SK-N-SH (cell line): ENCODE data around the gene FAM168A. TPM values are rescaled to one million over a fixed set of nuclear protein-coding genes. Genes with fewer than 3 reads are reported as not detected.

Experiments
- CTCF ChIA-PET: fragments of 300-600, 350-600 bp; formaldehyde crosslinking; extraction: SDS; loops from one replicate; lab custom pipeline; 2021; lab: Yijun Ruan, JAX
- POLR2A ChIA-PET: fragments of 350-600 bp; sonication (Branson Sonifier 250); formaldehyde crosslinking; extraction: SDS; loops from one replicate; lab custom pipeline; 2020; ENCODE audit warnings: antibody characterized with exemption, inconsistent platforms; lab: Yijun Ruan, JAX
- DNase-seq: peaks from one replicate; pipeline ENCODE4 v3.0.0; 2012
- H2AFZ ChIP-seq: fragments of 200-600 bp; sonication (generic); 2 replicates; pipeline ENCODE4 v1.8.1; 2016; ENCODE audit warnings: antibody characterized with exemption, mild to moderate bottlenecking, low read depth
- H3F3A ChIP-seq: fragments of 200-600 bp; sonication (generic); replicated peaks from 2 replicates; pipeline ENCODE3; 2016; ENCODE audit warnings: antibody characterized with exemption, mild to moderate bottlenecking; ENCODE audit not compliant: insufficient read depth
- H3K27ac ChIP-seq, 2 experiments: fragments of 200-500 bp in 1 of 2; fragments of 200-600 bp in 1 of 2; sonication (Bioruptor generic) in 1 of 2; sonication (generic), shearing (Covaris generic) in 1 of 2; 2 replicates each; pipeline versions ENCODE4 v1.5.1 to v1.6.1; 2014 to 2016; ENCODE audit warnings: low read depth in 2 of 2, inconsistent platforms in 1 of 2, low read length in 1 of 2, mild to moderate bottlenecking in 1 of 2, mixed read lengths in 1 of 2
- H3K27me3 ChIP-seq: fragments of 200-600 bp; sonication (generic), shearing (Covaris generic); 2 replicates; pipeline ENCODE4 v1.6.1; 2016; ENCODE audit warnings: mixed run types; ENCODE audit not compliant: insufficient read depth
- H3K36me3 ChIP-seq, 2 experiments: fragments of 200-500 bp in 1 of 2; fragments of 200-600 bp in 1 of 2; sonication (Bioruptor generic) in 1 of 2; sonication (generic) in 1 of 2; replicated peaks in 1 of 2; 2 replicates each; pipeline versions ENCODE3 to v1.5.1; 2014 to 2016; ENCODE audit warnings: low read length in 1 of 2, mild to moderate bottlenecking in 1 of 2; ENCODE audit not compliant: insufficient read depth in 2 of 2, control insufficient read depth in 1 of 2
- H3K4me1 ChIP-seq, 2 experiments: fragments of 200-500 bp in 1 of 2; fragments of 200-600 bp in 1 of 2; sonication (Bioruptor generic) in 1 of 2; sonication (generic), shearing (Covaris generic) in 1 of 2; 2 replicates each; pipeline versions ENCODE4 v1.5.1 to v1.6.1; 2014 to 2016; ENCODE audit warnings: low read depth in 1 of 2, low read length in 1 of 2, mixed run types in 1 of 2; ENCODE audit not compliant: insufficient read depth in 2 of 2, control insufficient read depth in 1 of 2
- H3K4me2 ChIP-seq: fragments of 200-600 bp; sonication (generic), shearing (Covaris generic); 2 replicates; pipeline ENCODE4 v1.6.1; 2017; ENCODE audit warnings: mixed run types
- H3K4me3 ChIP-seq, 2 experiments: fragments of 200-500 bp in 1 of 2; fragments of 200-600 bp in 1 of 2; sonication (Bioruptor generic) in 1 of 2; sonication (generic), shearing (Covaris generic) in 1 of 2; 2 replicates each; pipeline versions ENCODE4 v1.5.1 to v1.8.1; 2014 to 2016; ENCODE audit warnings: low read depth in 2 of 2, inconsistent platforms in 1 of 2, low read length in 1 of 2, mild to moderate bottlenecking in 1 of 2, mixed read lengths in 1 of 2, moderate library complexity in 1 of 2
- H3K79me2 ChIP-seq: fragments of 200-600 bp; sonication (generic); 2 replicates; pipeline ENCODE4 v1.8.1; 2017; ENCODE audit warnings: mild to moderate bottlenecking; ENCODE audit not compliant: insufficient read depth
- H3K9ac ChIP-seq: fragments of 200-600 bp; sonication (generic); 2 replicates; pipeline ENCODE4 v1.6.1; 2017; ENCODE audit warnings: mixed run types
- H3K9me2 ChIP-seq: fragments of 200-600 bp; sonication (generic); 2 replicates; pipeline ENCODE4 v1.6.1; 2017; ENCODE audit warnings: mixed run types
- H3K9me3 ChIP-seq: fragments of 200-600 bp; sonication (generic); 2 replicates; pipeline ENCODE4 v1.6.1; 2017; ENCODE audit warnings: mixed run types, mild to moderate bottlenecking, moderate library complexity
- H4K20me1 ChIP-seq: fragments of 200-600 bp; sonication (generic); 2 replicates; pipeline ENCODE4 v1.6.1; 2017; ENCODE audit warnings: mild to moderate bottlenecking, mixed run types; ENCODE audit not compliant: insufficient read depth
- EZH2phosphoT487 ChIP-seq: fragments of 200-600 bp; sonication (generic); IDR thresholded peaks from 2 replicates; pipeline ENCODE4 v1.6.1; 2017; ENCODE audit warnings: low read depth, mixed run types, mild to moderate bottlenecking, antibody characterized with exemption, moderate library complexity, borderline replicate concordance
- FOXJ3 ChIP-seq: sonication (generic); formaldehyde crosslinking; IDR thresholded peaks from 2 replicates; pipeline ENCODE4 v1.5.1; 2020; ENCODE audit warnings: mild to moderate bottlenecking, missing genetic modification reagents
- GATA2 ChIP-seq: sonication (generic); formaldehyde crosslinking; IDR thresholded peaks from 2 replicates; pipeline ENCODE4 v1.5.0; 2020; ENCODE audit warnings: mild to moderate bottlenecking, missing genetic modification reagents
- JUND ChIP-seq: IDR thresholded peaks from 2 replicates; pipeline ENCODE4 v1.4.0; 2012
- MEF2A ChIP-seq: IDR thresholded peaks from 2 replicates; pipeline ENCODE4 v1.4.0; 2012; ENCODE audit warnings: low read depth, borderline replicate concordance
- NFIC ChIP-seq: IDR thresholded peaks from 2 replicates; pipeline ENCODE4 v1.4.0; 2012; ENCODE audit warnings: borderline replicate concordance
- SIN3A ChIP-seq: IDR thresholded peaks from 2 replicates; pipeline ENCODE4 v1.6.1; 2012; ENCODE audit warnings: low read depth, mild to moderate bottlenecking, low read length, moderate library complexity, borderline replicate concordance
- TCF12 ChIP-seq: IDR thresholded peaks from 2 replicates; pipeline ENCODE4 v1.4.0; 2012
- YY1 ChIP-seq: IDR thresholded peaks from 2 replicates; pipeline ENCODE4 v1.4.0; 2012; ENCODE audit warnings: low read depth, mild to moderate bottlenecking
- WGBS: methylation state at CpG from one replicate; pipeline ENCODE4 v1.1.6; 2017; ENCODE audit warnings: low lambda C conversion rate; 5-methylcytosine and 5-hydroxymethylcytosine counted together
- polyA plus RNA-seq, 3 experiments: library from polyadenylated mRNA; depleted of rRNA; stranded (reverse); fragments of >200 nt; gene quantifications; 2 replicates each; pipeline ENCODE4 v1.2.3, GENCODE V29; 2012
- TF ChIP-seq, protein P1 (sequence below): IDR thresholded peaks from 2 replicates; pipeline ENCODE4 v1.6.1; 2012; ENCODE audit warnings: mild to moderate bottlenecking, low read depth, low read length, moderate library complexity
- TF ChIP-seq, protein P2 (sequence below): IDR thresholded peaks from 2 replicates; pipeline ENCODE4 v1.4.0; 2012; ENCODE audit warnings: low read depth, borderline replicate concordance
- TF ChIP-seq, protein P3 (sequence below): IDR thresholded peaks from 2 replicates; pipeline ENCODE4; 2012

FAM168A gene
- polyA plus RNA-seq, 1 of the 3 experiments (the other 2 are of a cell fraction): 17.8 TPM

DNA sequence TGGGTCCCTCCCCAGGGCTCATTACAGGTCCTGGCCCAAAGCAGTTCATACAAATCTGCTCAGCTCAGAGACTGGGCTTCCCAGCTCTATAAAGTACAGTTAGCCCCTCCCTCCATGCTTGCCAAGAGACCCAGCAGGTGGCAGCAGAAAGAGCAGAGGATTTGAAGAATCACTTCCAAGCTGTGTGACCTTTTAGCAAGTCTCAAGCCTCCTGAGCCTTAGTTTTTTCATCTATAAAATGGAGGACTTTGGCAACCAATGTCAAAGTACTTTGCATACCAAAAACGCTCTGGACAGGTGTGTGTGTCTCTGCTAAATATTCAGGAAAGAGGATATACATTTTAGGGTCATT, 195.1 kb downstream of the FAM168A start (continued):
- TF ChIP-seq, protein P1, sequence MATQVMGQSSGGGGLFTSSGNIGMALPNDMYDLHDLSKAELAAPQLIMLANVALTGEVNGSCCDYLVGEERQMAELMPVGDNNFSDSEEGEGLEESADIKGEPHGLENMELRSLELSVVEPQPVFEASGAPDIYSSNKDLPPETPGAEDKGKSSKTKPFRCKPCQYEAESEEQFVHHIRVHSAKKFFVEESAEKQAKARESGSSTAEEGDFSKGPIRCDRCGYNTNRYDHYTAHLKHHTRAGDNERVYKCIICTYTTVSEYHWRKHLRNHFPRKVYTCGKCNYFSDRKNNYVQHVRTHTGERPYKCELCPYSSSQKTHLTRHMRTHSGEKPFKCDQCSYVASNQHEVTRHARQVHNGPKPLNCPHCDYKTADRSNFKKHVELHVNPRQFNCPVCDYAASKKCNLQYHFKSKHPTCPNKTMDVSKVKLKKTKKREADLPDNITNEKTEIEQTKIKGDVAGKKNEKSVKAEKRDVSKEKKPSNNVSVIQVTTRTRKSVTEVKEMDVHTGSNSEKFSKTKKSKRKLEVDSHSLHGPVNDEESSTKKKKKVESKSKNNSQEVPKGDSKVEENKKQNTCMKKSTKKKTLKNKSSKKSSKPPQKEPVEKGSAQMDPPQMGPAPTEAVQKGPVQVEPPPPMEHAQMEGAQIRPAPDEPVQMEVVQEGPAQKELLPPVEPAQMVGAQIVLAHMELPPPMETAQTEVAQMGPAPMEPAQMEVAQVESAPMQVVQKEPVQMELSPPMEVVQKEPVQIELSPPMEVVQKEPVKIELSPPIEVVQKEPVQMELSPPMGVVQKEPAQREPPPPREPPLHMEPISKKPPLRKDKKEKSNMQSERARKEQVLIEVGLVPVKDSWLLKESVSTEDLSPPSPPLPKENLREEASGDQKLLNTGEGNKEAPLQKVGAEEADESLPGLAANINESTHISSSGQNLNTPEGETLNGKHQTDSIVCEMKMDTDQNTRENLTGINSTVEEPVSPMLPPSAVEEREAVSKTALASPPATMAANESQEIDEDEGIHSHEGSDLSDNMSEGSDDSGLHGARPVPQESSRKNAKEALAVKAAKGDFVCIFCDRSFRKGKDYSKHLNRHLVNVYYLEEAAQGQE: no peak
- TF ChIP-seq YY1: no peak
- TF ChIP-seq, protein P2, sequence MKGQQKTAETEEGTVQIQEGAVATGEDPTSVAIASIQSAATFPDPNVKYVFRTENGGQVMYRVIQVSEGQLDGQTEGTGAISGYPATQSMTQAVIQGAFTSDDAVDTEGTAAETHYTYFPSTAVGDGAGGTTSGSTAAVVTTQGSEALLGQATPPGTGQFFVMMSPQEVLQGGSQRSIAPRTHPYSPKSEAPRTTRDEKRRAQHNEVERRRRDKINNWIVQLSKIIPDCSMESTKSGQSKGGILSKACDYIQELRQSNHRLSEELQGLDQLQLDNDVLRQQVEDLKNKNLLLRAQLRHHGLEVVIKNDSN: no peak
- no peak for TF ChIP-seq JUND
- TF ChIP-seq SIN3A: no peak
- TF ChIP-seq, protein P3, sequence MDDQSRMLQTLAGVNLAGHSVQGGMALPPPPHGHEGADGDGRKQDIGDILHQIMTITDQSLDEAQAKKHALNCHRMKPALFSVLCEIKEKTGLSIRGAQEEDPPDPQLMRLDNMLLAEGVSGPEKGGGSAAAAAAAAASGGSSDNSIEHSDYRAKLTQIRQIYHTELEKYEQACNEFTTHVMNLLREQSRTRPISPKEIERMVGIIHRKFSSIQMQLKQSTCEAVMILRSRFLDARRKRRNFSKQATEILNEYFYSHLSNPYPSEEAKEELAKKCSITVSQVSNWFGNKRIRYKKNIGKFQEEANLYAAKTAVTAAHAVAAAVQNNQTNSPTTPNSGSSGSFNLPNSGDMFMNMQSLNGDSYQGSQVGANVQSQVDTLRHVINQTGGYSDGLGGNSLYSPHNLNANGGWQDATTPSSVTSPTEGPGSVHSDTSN: no peak
- no peak for TF ChIP-seq EZH2phosphoT487
- no peak for TF ChIP-seq NFIC
- no peak for TF ChIP-seq TCF12
- no peak for TF ChIP-seq FOXJ3 (CRISPR knock-in tag)
- no peak for TF ChIP-seq GATA2 (CRISPR knock-in tag)

DNA sequence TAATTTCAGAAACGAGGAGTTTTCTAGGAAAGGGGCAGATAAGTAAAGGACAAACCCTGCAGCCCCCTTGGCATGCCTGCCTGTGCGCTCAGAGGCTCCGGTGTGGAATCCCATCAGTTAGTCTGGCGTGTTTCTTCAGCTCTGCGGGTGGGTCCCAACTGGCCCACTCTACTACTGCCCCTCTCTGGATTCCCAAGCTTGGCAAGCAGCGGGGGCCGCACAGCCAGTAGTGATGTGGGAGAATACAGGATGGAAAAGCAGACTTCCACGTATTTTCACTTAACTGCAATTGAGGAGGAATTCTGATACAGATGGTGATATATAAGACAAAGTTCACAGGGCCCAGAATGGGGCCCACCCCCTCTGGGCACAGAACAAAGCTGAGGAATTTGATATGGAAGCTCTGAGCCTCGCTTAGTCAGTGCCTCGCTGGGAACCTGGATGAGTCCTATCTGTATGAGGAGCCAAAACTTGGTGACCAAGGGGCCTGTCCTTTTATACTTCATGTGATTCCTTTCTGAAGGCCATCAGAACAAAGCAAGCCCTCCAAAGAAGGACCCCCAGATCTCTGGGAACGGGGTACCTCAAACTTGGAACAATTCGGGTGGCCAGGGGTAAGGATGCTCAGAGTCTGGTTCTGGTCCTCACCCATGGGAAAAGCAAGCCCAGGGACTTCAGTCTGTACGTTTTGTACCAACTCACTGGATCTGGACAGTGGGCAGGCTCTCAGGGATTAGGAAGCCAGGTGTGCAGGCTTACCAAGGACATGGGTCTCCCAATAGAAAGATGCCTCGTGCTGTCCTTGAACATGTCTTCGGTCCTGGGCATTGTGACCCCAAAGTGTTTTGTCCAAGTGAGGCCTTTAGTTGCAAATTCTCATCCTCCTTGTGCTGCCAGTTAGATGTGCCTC, 195.7 kb downstream of the FAM168A start:
- Histone ChIP-seq H3K4me1 (no peaks in the 10 kb centered on the region), H3F3A (peaks cover 5% of the 10 kb centered on the region), H3K79me2 (no peaks in the 10 kb centered on the region), H3K27ac (no peak overlapping the region)
- no peak for TF ChIP-seq YY1
- TF ChIP-seq MEF2A: no peak
- TF ChIP-seq, all 33 proteins: peak for 0
- Histone ChIP-seq H3K4me2 (no peak overlapping the region), H3K4me3 (no peak overlapping the region), H4K20me1 (no peaks in the 10 kb centered on the region), H3K9me2 (no peaks in the 10 kb centered on the region), H3K27me3 (no peaks in the 10 kb centered on the region), H3K9ac (no peak overlapping the region), H3K36me3 (peaks cover 6 to 35% of the 10 kb centered on the region in 2 experiments), H3K9me3 (no peaks in the 10 kb centered on the region), H2AFZ (no peak overlapping the region)
- no peak for DNase-seq
- WGBS: 93% methylated on average over 9 of the region's 15 CpGs
- ChIA-PET CTCF (interaction anchor here (0.6 to 10.2 kb wide), 15 partner anchors 8 to 301 kb away, joined by 3 to 122 read pairs (median 4); partner anchors contain the start of gene FAM168A), POLR2A (no interaction called here)
